Left renal cortex interstitium (tissue), 4 donors: ENCODE measurements around the gene CIC. TPM values are rescaled to one million over a fixed set of nuclear protein-coding genes. Genes with fewer than 3 reads are reported as not detected.

Experiments used
- polyA plus RNA-seq, 4 donors: library from polyadenylated mRNA; unstranded; fragments of 120-200 nt; gene quantifications; one replicate each; pipeline ENCODE4 v1.2.1, GENCODE V29; 2013; ENCODE audit not compliant: insufficient read length in 4 of 4

CIC gene
- polyA plus RNA-seq, 4 donors, result 35.5 to 77.9 (median 61.9) TPM

Other genes starting within 250 kb of the CIC start
- gene GRIK5, start 199.0 kb upstream of the CIC start, polyA plus RNA-seq, result 10 to 100 TPM; 20.3 to 33.9 (median 25.9) TPM
- gene ZNF574, start 193.1 kb upstream of the CIC start, polyA plus RNA-seq, result 10 to 100 TPM; 12.7 to 20.2 (median 16.8) TPM
- gene POU2F2, start 136.8 kb upstream of the CIC start, polyA plus RNA-seq, result under 1 TPM; 0.81 to 0.95 (median 0.91) TPM
- 10 to 100 TPM; 22.6 to 36.7 (median 28.8) TPM for gene DEDD2, start 51.6 kb upstream of the CIC start, polyA plus RNA-seq
- gene ZNF526, start 48.9 kb upstream of the CIC start, polyA plus RNA-seq, result 1 to 10 TPM; 7.4 to 9.7 (median 8.3) TPM
- gene GSK3A, start 26.6 kb upstream of the CIC start, polyA plus RNA-seq, result 10 to 100 TPM; 66.0 to 89.0 (median 73.6) TPM
- 10 to 100 TPM; 52.0 to 92.6 (median 77.4) TPM for gene ERF, start 14.1 kb upstream of the CIC start, polyA plus RNA-seq
- 1 to 10 TPM; 1.4 to 2.9 (median 2.1) TPM for gene PRR19, start 32.9 kb downstream of the CIC start, polyA plus RNA-seq
- 100 to 1,000 TPM in 1 of 4 donors, 10 to 100 TPM in 3; 66.3 to 106 (median 86.4) TPM for gene PAFAH1B3, start 33.4 kb downstream of the CIC start, polyA plus RNA-seq
- 1 to 10 TPM in 1 of 4 donors, under 1 TPM in 3; 0.75 to 1.2 (median 0.90) TPM for gene TMEM145, start 44.1 kb downstream of the CIC start, polyA plus RNA-seq
- 10 to 100 TPM; 35.3 to 49.2 (median 40.7) TPM for gene MEGF8, start 56.4 kb downstream of the CIC start, polyA plus RNA-seq
- gene CNFN, start 121.0 kb downstream of the CIC start, polyA plus RNA-seq, result 1 to 10 TPM; 1.1 to 2.3 (median 1.8) TPM
- 10 to 100 TPM in 3 of 4 donors, 1 to 10 TPM in 1; 9.6 to 17.1 (median 13.2) TPM for gene LIPE, start 158.1 kb downstream of the CIC start, polyA plus RNA-seq
- under 1 TPM in 3 of 4 donors, not detected in 1; 0.16 to 0.24 (median 0.20) TPM for gene CXCL17, start 173.7 kb downstream of the CIC start, polyA plus RNA-seq